Body of pancreas (tissue), 4 donors: ENCODE measurements around the gene GNAT2.

Source experiments
- CTCF ChIP-seq, 7 experiments: fragments of 450-650 bp in 4 of 7; fragments of 200-600 bp in 3 of 7; sonication (generic) in 3 of 7; IDR thresholded peaks; one replicate each; pipeline ENCODE4 v1.5.1; 2016 to 2019; ENCODE audit warnings: antibody characterized with exemption in 7 of 7
- POLR2A ChIP-seq, 3 donors: fragments of 450-650 bp; IDR thresholded peaks; one replicate each; pipeline ENCODE4 v1.6.1; 2016; ENCODE audit warnings: antibody characterized with exemption in 3 of 3, mild to moderate bottlenecking in 2 of 3

GRCh38 chr1:109622137-109622892 lies 2.9 kb upstream of the GNAT2 start:
- no peak for TF ChIP-seq CTCF (IDR thresholded peaks at IDR 0.05)
- no peak for TF ChIP-seq POLR2A (IDR thresholded peaks at IDR 0.05)
